Gastroesophageal sphincter (tissue), 3 donors: ENCODE measurements around the gene PDPR.
"Not testable (repeated sequence)": the region's sequence is repeated elsewhere in the genome, so short reads cannot be mapped to it uniquely, and the experiment has no call there.

Experiments used
- EP300 ChIP-seq: sonication (generic); formaldehyde crosslinking; IDR thresholded peaks from one replicate; pipeline ENCODE4 v1.6.1; 2017; ENCODE audit warnings: antibody characterized with exemption, mild to moderate bottlenecking
- POLR2A ChIP-seq, 2 donors: fragments of 450-650 bp; IDR thresholded peaks; one replicate each; pipeline ENCODE4 v1.6.1; 2017; ENCODE audit warnings: antibody characterized with exemption in 2 of 2, mild to moderate bottlenecking in 2 of 2, moderate library complexity in 1 of 2
- POLR2AphosphoS5 ChIP-seq: sonication (generic); formaldehyde crosslinking; IDR thresholded peaks from one replicate; pipeline ENCODE4 v1.6.1; 2017; ENCODE audit warnings: antibody characterized with exemption
- TF ChIP-seq, protein P1 (sequence below), 4 experiments: fragments of 200-600 bp in 2 of 4; fragments of 450-650 bp in 2 of 4; sonication (generic) in 1 of 4; IDR thresholded peaks; one replicate each; pipeline ENCODE4 v1.5.1; 2017 to 2019; ENCODE audit warnings: antibody characterized with exemption in 4 of 4, mild to moderate bottlenecking in 2 of 4, moderate library complexity in 2 of 4

GRCh38 chr16:70065376-70065745 lies 48.8 kb upstream of the PDPR start:
- TF ChIP-seq, protein P1, sequence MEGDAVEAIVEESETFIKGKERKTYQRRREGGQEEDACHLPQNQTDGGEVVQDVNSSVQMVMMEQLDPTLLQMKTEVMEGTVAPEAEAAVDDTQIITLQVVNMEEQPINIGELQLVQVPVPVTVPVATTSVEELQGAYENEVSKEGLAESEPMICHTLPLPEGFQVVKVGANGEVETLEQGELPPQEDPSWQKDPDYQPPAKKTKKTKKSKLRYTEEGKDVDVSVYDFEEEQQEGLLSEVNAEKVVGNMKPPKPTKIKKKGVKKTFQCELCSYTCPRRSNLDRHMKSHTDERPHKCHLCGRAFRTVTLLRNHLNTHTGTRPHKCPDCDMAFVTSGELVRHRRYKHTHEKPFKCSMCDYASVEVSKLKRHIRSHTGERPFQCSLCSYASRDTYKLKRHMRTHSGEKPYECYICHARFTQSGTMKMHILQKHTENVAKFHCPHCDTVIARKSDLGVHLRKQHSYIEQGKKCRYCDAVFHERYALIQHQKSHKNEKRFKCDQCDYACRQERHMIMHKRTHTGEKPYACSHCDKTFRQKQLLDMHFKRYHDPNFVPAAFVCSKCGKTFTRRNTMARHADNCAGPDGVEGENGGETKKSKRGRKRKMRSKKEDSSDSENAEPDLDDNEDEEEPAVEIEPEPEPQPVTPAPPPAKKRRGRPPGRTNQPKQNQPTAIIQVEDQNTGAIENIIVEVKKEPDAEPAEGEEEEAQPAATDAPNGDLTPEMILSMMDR (IDR thresholded peaks at IDR 0.05) = not testable (repeated sequence)
- not testable (repeated sequence) for TF ChIP-seq POLR2A (IDR thresholded peaks at IDR 0.05); EP300; POLR2AphosphoS5
